Right cardiac atrium (tissue), 5 donors: Measurements from ENCODE around the gene SREBF2. TPM values are rescaled to one million over a fixed set of nuclear protein-coding genes. Genes with fewer than 3 reads are reported as not detected.

Experiments
- ATAC-seq, 2 donors: fragments of 200-7000 bp; cut with Tn5 transposase; one replicate each; pipeline versions ENCODE4 v1.8.0 to v1.9.1; 2020; ENCODE audit warnings: moderate library complexity in 2 of 2, mild to moderate bottlenecking in 1 of 2
- DNase-seq, 3 donors: peaks; one replicate each; pipeline ENCODE4 v3.0.0-alpha.2; 2020
- H3K27ac ChIP-seq: one replicate; pipeline ENCODE4 v1.5.1; 2013; ENCODE audit warnings: mild to moderate bottlenecking, low read length, control low read depth, moderate library complexity
- H3K27me3 ChIP-seq: one replicate; pipeline ENCODE4 v1.6.1; 2013; ENCODE audit not compliant: control insufficient read depth, insufficient read depth
- H3K4me1 ChIP-seq: one replicate; pipeline ENCODE4 v1.6.1; 2013; ENCODE audit warnings: low read length; ENCODE audit not compliant: control insufficient read depth, insufficient read depth
- H3K4me3 ChIP-seq: one replicate; pipeline ENCODE4 v1.5.1; 2013; ENCODE audit warnings: low read length, control low read depth
- H3K9me3 ChIP-seq: one replicate; pipeline ENCODE4 v1.6.1; 2013; ENCODE audit warnings: low read length; ENCODE audit not compliant: control insufficient read depth
- WGBS: extraction: QIAGEN DNeasy Blood & Tissue Kit; methylation state at CpG from one replicate; pipeline ENCODE4 v1.1.7; 2013; 5-methylcytosine and 5-hydroxymethylcytosine counted together
- intact Hi-C, 4 donors: fragments of 100-400 bp; cut with DNase I; formaldehyde crosslinking; loops; one replicate each; pipeline versions ENCODE4 v1.11.0 to v1.14.0; 2022 to 2023
- polyA plus RNA-seq: library from polyadenylated mRNA; stranded (reverse); fragments of 200-250 nt; gene quantifications from one replicate; pipeline ENCODE4 v1.2.3, GENCODE V29; 2013
- total RNA-seq, 4 donors: library from RNA; stranded (reverse); fragmentation: NEBNext Ultra II Directional; extraction: Animal tissue kit (Norgen Biotek cat#: 25700); gene quantifications; one replicate each; pipeline ENCODE4 v1.2.1, GENCODE V29; 2021
- donor health status: healthy with polysubstance abuse.
- donor health status: DM: no; HTN: yes; CAD: no.
- donor health status: DM: no; HTN: no; CAD: no.
- donor health status: DM: no; HTN: yes; CAD: no; lungs with severe emphysema.
- donor health status: DM: yes; HTN: yes; CAD: no.

The SREBF2 gene
- total and polyA plus RNA-seq, 5 donors: 71.2 to 119 (median 99.9) TPM

DNA sequence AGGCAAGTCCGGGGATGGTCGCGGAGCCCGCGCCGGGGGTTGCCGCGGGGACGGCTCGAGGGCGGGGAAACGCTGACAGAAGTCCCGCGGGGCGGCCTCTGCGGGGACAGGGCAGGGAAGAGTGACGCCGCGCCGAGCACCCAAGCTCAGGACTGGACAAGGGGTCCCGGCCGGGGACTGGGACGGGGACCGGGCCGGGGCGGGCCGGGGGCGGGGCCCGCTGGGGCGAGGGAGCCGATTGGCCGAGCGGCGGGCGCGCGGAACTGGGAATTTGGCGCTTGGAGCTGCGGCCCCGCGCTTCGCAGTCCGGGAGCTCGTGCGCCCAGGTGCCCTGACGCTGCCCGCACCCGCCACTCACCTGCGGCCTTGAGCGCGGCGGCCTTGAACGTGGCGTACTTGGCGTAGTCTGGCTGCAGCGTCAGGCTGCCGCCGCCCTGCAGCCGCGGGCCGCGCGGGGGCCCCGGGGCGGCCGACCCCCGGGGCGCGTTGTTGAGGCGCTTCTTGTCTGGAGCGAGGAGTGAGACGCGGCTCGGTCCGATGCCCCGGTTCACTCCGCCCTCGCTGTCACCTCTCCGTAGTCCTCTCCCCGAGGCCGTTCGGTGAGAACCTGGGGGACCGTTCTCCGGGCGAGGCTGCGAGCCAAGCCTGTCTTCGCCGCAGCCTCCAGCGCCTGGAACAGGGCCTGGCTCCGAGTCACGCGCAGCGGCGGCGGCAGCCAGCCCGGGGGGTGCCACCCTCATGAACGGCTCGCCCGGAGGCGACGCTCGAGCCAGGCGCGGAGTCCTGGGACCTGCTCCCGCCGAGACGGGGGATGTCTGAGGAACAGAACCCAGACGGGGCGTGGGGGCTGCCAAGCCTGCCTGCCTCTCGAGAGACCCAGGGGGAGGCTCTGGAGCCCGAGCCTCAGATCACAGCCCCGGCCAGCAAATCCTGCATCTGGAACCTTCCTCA, 77.4 kb downstream of the SREBF2 start:
- ATAC-seq (peak; percentile 47 to 48), DNase-seq (peak; percentile 57 to 85 (median 84))
- peak overlapping the region; percentile 30 for H3K4me3 ChIP-seq
- intact Hi-C loops: no loop called here
- 1% methylated on average over 112 of the region's 112 CpGs for WGBS
- H3K9me3 ChIP-seq: no peaks in the 10 kb centered on the region
- H3K27me3 ChIP-seq: no peaks in the 10 kb centered on the region
- no peak overlapping the region for H3K27ac ChIP-seq
- H3K4me1 ChIP-seq: no peaks in the 10 kb centered on the region

DNA sequence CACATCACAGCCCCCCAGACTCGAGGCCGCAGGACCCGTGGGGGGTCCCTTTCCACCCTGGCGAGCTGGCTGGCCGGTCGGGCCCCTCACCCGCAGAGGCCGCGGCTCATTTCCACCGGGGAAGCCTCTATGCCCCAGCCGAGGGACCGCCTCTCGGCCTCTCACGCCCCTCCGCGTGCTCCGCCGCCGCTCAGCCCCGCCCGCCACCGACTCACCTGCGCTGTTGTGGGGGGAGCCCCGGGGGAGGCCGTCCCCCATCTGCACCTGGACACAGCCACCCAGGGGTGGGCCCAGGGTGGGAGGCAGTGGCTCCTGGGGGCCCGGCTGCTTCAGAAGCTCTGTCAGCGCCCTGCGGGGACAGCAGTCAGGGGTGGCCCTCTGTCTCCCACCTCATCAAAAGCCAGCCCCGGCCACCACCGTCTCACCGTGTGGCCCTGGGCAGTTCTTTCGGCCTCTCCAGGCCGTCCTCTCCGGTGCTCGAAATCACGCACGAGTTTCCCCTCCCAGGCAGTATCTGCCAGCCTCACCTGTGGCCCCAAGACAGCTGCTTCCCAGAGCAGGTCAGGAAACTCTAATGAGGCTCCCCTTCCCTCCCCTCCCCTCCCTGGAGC, 78.2 kb downstream of the SREBF2 start:
- WGBS: 18% methylated on average over 37 of the region's 37 CpGs

DNA sequence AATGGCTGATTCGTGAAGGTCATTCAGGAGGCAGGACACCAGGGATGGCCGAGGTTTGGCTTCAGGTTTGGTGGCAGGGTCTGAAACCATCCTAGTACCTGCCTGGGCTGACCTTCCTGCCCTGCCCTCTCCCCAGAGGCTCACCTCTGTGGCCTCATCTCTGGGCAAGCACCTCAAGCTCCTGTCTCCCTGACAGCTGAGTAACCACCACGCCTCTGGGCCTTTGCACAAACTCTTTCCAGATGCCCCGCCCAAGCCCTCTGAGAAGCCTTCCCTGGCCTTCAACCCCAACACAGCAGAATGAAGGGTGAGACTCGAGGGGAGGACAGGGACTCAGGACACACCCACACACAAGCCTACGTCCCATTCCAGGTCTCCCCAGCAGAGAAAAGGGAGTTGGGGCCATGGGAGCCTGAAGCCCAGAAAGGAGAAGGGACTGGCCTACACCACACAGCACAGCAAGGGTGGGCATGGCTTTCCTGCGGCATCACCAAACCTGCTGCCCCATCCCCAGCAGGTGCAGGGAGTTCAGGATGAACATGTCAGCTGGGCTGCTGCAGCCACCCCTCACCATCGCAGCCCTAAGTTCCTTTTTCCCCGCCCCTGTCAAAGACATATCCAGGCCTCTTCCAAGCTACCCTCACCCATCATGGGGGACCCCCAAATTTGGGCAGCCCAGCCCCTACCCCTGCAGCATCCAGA, 79.6 kb downstream of the SREBF2 start:
- no peak for ATAC-seq
- H3K9me3 ChIP-seq: no peaks in the 10 kb centered on the region
- whole genome bisulfite sequencing: 81% methylated on average over 9 of the region's 9 CpGs
- peak in 2 of 3 donors; percentile 22 to 27 for DNase-seq
- no peaks in the 10 kb centered on the region for H3K4me1 ChIP-seq
- intact Hi-C loops: no loop called here
- H3K4me3 ChIP-seq: no peak overlapping the region
- no peaks in the 10 kb centered on the region for H3K27me3 ChIP-seq
- no peak overlapping the region for H3K27ac ChIP-seq

More for the DNA sequence above, 78.2 kb downstream of the SREBF2 start:
- H3K27me3 ChIP-seq: no peaks in the 10 kb centered on the region
- H3K4me1 ChIP-seq: no peaks in the 10 kb centered on the region
- H3K9me3 ChIP-seq: no peaks in the 10 kb centered on the region
- DNase-seq (peak in 2 of 3 donors; percentile 45 to 54), ATAC-seq (no peak)
- H3K4me3 ChIP-seq: peak overlapping the region; percentile 30
- H3K27ac ChIP-seq: no peak overlapping the region
- intact Hi-C loops: no loop called here

DNA sequence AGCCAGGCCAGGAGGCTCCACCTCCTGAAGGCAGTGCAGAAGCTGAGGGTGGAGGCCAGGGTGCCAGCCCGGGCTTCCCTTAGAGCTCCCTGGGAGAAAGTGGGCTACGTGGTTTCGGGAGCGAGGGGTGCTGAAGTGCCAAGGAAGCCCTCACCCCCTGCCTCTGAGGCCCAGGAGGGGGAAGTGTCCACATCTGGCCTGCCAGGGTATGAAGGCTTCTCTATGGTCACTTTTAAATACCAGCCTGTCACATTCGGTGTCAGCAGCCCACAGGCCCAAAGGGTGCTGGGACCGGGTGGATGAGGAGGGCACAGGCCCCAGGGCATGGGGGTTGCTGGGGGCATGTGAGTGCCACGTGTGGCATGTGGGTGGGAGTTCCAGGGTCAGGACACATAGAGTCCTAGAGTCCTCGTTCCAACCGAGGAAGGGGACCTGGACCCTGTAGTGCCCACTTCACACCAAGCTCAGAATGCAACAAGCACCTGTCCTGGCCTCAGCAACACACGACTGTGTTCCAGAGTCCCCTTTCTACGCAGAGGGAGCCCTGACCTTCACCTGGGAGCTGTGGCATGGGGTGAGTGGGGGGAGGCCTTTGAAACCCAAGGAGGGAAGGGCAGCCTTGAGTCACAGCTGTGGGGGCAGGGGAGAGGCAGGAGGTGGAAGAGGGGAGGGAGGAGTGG, 80.3 kb downstream of the SREBF2 start:
- Histone ChIP-seq H3K9me3 (no peaks in the 10 kb centered on the region), H3K27ac (no peak overlapping the region), H3K4me1 (no peaks in the 10 kb centered on the region), H3K27me3 (no peaks in the 10 kb centered on the region), H3K4me3 (no peak overlapping the region)
- intact Hi-C loops: no loop called here
- ATAC-seq (no peak), DNase-seq (no peak)
- WGBS: 69% methylated on average over 11 of the region's 11 CpGs

DNA sequence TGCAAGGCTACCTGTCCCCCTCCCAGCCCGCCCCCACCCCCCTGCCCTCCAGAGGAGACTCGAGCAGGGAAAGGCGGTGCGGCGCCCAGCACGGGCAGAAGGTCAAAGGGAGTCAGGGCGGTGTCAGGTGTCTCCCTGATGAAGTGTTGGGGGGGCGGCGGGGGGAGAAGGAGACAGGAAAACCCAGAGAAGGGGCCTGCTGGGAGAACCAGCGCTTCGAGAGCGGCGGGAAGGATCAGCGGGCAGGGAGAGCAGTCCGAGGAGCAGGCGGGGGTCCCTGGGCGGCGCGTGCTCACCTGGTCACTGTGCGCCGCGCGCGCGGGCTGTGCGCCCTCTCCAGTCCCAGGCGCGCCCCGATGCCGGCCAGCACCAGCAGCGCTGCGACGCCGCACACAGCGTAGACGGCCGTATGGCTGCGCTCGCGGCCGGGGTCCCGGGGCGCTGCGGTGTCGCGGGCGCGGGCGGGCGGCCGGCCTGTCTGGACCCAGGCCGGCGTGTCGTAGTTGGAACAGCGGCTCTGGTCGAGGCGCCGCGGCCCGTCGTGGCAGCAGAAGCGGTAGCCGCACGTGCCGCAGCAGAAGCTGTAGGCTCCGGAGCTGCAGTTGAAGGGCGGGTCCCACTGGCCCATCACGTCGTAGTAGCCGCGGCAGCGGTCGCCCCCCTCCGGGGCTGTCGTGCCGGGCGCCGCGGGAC, 81.1 kb downstream of the SREBF2 start:
- ATAC-seq (no peak), DNase-seq (no peak)
- no peaks in the 10 kb centered on the region for H3K4me1 ChIP-seq
- WGBS: 5% methylated on average over 79 of the region's 79 CpGs
- H3K27me3 ChIP-seq: no peaks in the 10 kb centered on the region
- H3K4me3 ChIP-seq: no peak overlapping the region
- intact Hi-C loops: no loop called here
- H3K27ac ChIP-seq: no peak overlapping the region
- no peaks in the 10 kb centered on the region for H3K9me3 ChIP-seq

DNA sequence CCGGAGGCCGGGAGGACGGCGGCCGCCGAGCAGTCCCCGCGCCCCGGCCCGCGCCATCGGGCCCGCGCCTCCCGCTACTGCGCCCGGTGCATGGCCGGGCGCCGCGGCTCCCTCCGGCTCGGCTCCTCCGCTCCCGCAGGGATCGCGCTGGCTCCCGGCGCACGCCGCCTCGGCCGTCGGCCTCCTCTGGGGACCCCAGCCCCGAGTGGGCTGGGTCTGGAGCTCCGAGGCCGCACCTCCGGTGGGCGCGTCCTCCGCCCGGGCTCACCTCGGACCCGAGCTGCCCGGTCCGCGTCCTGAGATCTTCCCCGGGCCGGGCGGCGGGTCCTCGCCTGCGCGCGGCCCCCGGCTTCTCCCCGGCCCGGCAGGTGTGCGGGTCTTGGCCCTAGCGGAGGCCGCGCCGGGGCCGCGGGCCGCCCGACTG, 81.7 kb downstream of the SREBF2 start:
- no peaks in the 10 kb centered on the region for H3K27me3 ChIP-seq
- H3K27ac ChIP-seq: no peak overlapping the region
- 1% methylated on average over 67 of the region's 67 CpGs for WGBS
- peak overlapping the region; percentile 49 for H3K4me3 ChIP-seq
- H3K9me3 ChIP-seq: no peaks in the 10 kb centered on the region
- ATAC-seq (no peak), DNase-seq (no peak)
- H3K4me1 ChIP-seq: no peaks in the 10 kb centered on the region
- intact Hi-C loops: no loop called here

DNA sequence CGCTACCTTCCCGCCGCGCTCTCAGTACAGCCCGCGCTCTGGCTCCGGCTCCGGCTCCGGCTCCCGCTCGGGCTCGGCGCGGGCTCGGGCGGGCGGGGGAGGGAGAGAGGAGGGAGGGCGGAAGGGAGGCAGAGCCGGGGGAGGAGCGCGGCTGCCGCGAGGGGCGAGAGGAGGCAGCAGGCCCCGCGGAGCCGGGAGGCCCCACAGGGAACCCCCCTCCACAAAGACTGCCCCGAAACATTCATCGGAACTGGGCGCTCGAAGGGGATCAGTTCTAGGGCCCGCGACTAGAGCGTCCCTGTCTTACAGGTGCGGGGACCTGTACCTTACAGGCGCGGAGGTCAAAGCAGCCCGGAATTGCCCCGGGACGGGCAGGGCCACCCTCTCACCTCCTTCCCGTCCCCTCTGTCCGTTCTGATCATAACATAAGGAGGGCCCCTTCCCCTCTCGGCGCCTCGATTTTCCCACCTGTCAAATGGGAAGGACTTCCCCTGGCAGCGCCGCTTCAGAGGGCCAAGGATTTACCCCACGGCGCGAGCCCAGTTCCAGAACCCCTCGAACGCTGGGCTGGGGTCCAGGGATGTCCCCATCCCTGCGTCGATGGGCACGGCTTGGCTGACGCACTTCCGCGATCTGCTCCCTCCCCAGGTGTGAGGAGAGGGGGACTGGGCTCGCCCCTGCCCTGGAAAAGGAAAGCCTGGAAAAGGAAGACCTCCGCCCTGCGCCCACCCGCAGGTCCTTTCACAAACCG, 82.3 kb downstream of the SREBF2 start, which contains the start of gene SHISA8:
Gene SHISA8 (minus strand): TSS at position 40 of the 751 bp plus-strand sequence. CDS start 407 bp downstream, outside the sequence.
- no peaks in the 10 kb centered on the region for H3K4me1 ChIP-seq
- intact Hi-C loops: no loop called here
- no peak within 1 kb of the TSS for H3K27ac ChIP-seq
- ATAC-seq (peak; percentile 19 to 33), DNase-seq (peak; percentile 50 to 78 (median 78))
- no peaks in the 10 kb centered on the region for H3K9me3 ChIP-seq
- H3K27me3 ChIP-seq: no peaks in the 10 kb centered on the region
- H3K4me3 ChIP-seq: peak within 1 kb of the TSS; percentile 49
- 10% methylated on average over 63 of the region's 63 CpGs for WGBS

DNA sequence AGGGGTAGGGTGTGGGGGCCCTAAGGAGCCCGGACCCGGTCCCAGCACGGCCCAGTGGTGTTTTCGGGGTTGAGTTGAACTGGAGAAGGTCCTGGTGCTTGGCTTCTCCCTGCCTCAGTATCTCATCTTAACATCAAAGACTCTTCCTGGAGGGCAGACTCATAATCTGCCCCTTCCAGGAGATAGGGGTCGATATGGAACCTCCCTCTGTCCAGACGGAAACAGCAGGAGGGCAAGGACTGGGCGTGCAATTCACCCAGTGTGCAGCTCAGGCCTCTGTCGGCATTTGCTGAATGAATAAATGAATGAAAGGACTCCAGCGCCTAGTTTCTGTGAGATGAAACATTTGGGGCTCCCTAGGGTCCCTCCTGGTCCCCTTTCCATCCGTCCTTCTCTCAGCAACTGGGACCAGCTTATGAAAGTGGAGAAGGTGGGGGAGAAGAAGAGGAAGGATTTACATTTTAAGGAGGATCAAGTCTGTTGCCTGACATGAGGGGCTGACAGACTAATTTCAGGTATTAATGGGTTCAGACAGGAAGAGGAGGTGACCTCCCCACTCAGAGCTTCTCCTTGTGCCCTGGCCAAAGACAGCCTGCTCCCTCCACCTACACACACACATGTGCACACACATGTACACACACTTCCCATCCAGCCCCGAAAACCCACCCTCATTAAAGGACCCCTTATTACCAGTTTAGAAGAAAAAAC, 83.0 kb downstream of the SREBF2 start:
- Histone ChIP-seq H3K27ac (no peak overlapping the region), H3K27me3 (no peaks in the 10 kb centered on the region), H3K4me3 (no peak overlapping the region), H3K4me1 (no peaks in the 10 kb centered on the region), H3K9me3 (no peaks in the 10 kb centered on the region)
- DNase-seq (no peak), ATAC-seq (no peak)
- intact Hi-C loops: no loop called here
- 61% methylated on average over 11 of the region's 11 CpGs for WGBS

DNA sequence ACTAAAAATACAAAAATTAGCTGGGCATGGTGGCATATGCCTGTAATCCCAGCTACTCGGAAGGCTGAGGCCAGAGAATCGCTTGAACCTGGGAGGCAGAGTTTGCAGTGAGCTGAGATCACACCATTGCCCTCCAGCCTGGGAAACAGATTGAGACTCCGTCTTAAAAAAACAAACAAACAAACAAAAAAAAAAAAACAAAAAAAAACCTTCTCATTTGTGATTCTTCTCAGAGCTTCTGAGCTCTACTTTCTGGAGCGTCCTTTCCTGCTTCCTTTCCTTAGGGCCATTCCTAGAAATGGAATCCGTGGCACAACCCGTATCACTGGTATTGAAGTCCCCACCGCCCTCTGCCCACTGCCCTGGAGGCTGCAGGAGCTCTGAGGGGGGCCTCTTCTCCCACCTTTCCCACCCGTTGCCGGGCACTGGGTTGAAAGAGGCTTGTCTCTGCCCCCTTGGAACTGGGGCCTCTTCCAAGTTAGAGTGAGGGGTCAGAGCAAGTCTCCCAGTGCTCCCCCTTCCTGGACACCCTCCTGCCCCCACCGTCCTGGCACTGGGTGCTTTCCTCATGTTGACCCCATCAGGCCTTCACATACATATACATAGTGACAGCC, 83.9 kb downstream of the SREBF2 start:
- Histone ChIP-seq H3K27me3 (no peaks in the 10 kb centered on the region), H3K27ac (no peak overlapping the region), H3K4me1 (no peaks in the 10 kb centered on the region), H3K9me3 (no peaks in the 10 kb centered on the region), H3K4me3 (no peak overlapping the region)
- intact Hi-C loops: no loop called here
- ATAC-seq (no peak), DNase-seq (no peak)
- WGBS: 58% methylated on average over 10 of the region's 10 CpGs
